ENCODE data around the gene KRT10. TPM values are rescaled to one million over a fixed set of nuclear protein-coding genes. Genes with fewer than 3 reads are reported as not detected.
A peak's percentile ranks its signal among the peaks of the same experiment; 100 is the strongest.

Gene KRT10
- total RNA-seq, 1 donor from 2014 or later = 50.3 TPM

- peak; percentile 95 for ATAC-seq
These were observed 18.8 kb downstream of the KRT10 start for GRCh38 chr17:40803617-40804082.

- no peak for ATAC-seq
These were observed 21.3 kb downstream of the KRT10 start for GRCh38 chr17:40801157-40801556.

GRCh38 chr17:40800381-40800780, 22.0 kb downstream of the KRT10 start:
- no peak for ATAC-seq

- ATAC-seq = no peak
These were observed 22.6 kb downstream of the KRT10 start, which contains the start of gene KRT28 for GRCh38 chr17:40799859-40800258. TSS of gene KRT28 (minus strand) at chr17:40799959. CDS start at chr17:40799893, 66 bp downstream.

- ATAC-seq = no peak
These were observed 25.6 kb downstream of the KRT10 start for GRCh38 chr17:40796846-40797245.

GRCh38 chr17:40795019-40795667, 27.3 kb downstream of the KRT10 start:
- ATAC-seq = peak; percentile 20

- ATAC-seq = no peak
These were observed 27.9 kb downstream of the KRT10 start for GRCh38 chr17:40794466-40794865.

GRCh38 chr17:40793832-40794231, 28.6 kb downstream of the KRT10 start:
- no peak for ATAC-seq

GRCh38 chr17:40791787-40792436, 30.5 kb downstream of the KRT10 start:
- peak; percentile 41 for ATAC-seq

- ATAC-seq = no peak
These were observed 31.3 kb downstream of the KRT10 start for GRCh38 chr17:40791111-40791510.

GRCh38 chr17:40782450-40782849, 40.0 kb downstream of the KRT10 start, which contains the start of gene KRT27:
TSS of gene KRT27 (minus strand) at chr17:40782550. CDS start at chr17:40782493, 57 bp downstream.
- no peak for ATAC-seq

GRCh38 chr17:40779181-40779909, 43.1 kb downstream of the KRT10 start:
- no peak for ATAC-seq

- ATAC-seq = peak; percentile 55
These were observed 44.0 kb downstream of the KRT10 start for GRCh38 chr17:40778461-40778860.

- no peak for ATAC-seq
These were observed 44.4 kb downstream of the KRT10 start for GRCh38 chr17:40777971-40778370.

- no peak for ATAC-seq
These were observed 45.0 kb downstream of the KRT10 start for GRCh38 chr17:40777459-40777858.

- ATAC-seq = no peak
These were observed 46.5 kb downstream of the KRT10 start for GRCh38 chr17:40775945-40776344.

GRCh38 chr17:40772101-40772500, 50.3 kb downstream of the KRT10 start, which contains the start of gene KRT26:
TSS of gene KRT26 (minus strand) at chr17:40772201. CDS start at chr17:40772113, 88 bp downstream.
- no peak for ATAC-seq

Other genes with a start within 250 kb of the KRT10 start
- 51.7 TPM for gene SMARCE1, start 174.8 kb downstream of the KRT10 start, total RNA-seq
- gene KRT222, start 157.4 kb downstream of the KRT10 start, total RNA-seq = 0.20 TPM
- 10.0 TPM for gene KRT24, start 118.9 kb downstream of the KRT10 start, total RNA-seq
- not detected for gene KRT25, start 67.3 kb downstream of the KRT10 start, total RNA-seq
- not detected for gene KRT26, start 50.4 kb downstream of the KRT10 start, total RNA-seq
- gene KRT27, start 40.1 kb downstream of the KRT10 start, total RNA-seq = not detected
- gene KRT28, start 22.7 kb downstream of the KRT10 start, total RNA-seq = not detected
- gene KRT12, start 44.6 kb upstream of the KRT10 start, total RNA-seq = not detected
- gene KRT20, start 62.6 kb upstream of the KRT10 start, total RNA-seq = 0.20 TPM
- 3.1 TPM for gene KRT23, start 115.0 kb upstream of the KRT10 start, total RNA-seq
- gene KRT39, start 144.3 kb upstream of the KRT10 start, total RNA-seq = not detected
- gene KRT40, start 161.7 kb upstream of the KRT10 start, total RNA-seq = not detected
- gene KRTAP3-3, start 171.6 kb upstream of the KRT10 start, total RNA-seq = not detected
- gene KRTAP3-2, start 177.3 kb upstream of the KRT10 start, total RNA-seq = not detected
- not detected for gene KRTAP3-1, start 186.5 kb upstream of the KRT10 start, total RNA-seq
- not detected for gene KRTAP1-5, start 204.6 kb upstream of the KRT10 start, total RNA-seq
- not detected for gene KRTAP1-4, start 207.6 kb upstream of the KRT10 start, total RNA-seq
- not detected for gene KRTAP1-3, start 212.3 kb upstream of the KRT10 start, total RNA-seq
- gene KRTAP1-1, start 218.8 kb upstream of the KRT10 start, total RNA-seq = not detected
- not detected for gene KRTAP2-1, start 224.7 kb upstream of the KRT10 start, total RNA-seq
- gene KRTAP2-2, start 232.6 kb upstream of the KRT10 start, total RNA-seq = not detected
- not detected for gene KRTAP2-3, start 237.5 kb upstream of the KRT10 start, total RNA-seq
- not detected for gene KRTAP2-4, start 243.3 kb upstream of the KRT10 start, total RNA-seq

Measured in esophagus mucosa (tissue), 1 donor.